ENCODE measurements around the gene MYL12A.

MYL12A gene

GRCh38 chr18:3284501-3284900 lies 36.9 kb downstream of the MYL12A start:
- no peak for DNase-seq

DNA sequence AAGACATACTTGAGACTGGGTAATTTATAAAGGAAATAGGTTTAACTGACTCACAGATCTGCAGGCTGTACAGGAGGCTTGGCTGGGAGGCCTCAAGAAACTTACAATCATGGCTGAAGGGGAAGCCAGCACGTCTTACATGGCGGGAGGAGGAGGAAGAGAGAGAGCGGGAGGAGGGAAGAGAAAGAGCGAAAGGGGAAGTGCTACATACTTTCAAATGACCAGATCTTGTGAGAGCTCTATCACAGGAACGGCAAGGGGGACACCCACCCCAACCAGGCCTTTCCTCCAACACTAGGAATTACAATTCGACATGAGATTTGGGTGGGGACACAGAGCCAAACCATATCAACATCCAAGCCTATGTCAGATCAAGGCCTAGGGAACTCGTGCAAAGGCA lies 38.6 kb downstream of the MYL12A start:
- no peak for DNase-seq

GRCh38 chr18:3293196-3293951 lies 45.8 kb downstream of the MYL12A start:
- DNase-seq: no peak

DNA sequence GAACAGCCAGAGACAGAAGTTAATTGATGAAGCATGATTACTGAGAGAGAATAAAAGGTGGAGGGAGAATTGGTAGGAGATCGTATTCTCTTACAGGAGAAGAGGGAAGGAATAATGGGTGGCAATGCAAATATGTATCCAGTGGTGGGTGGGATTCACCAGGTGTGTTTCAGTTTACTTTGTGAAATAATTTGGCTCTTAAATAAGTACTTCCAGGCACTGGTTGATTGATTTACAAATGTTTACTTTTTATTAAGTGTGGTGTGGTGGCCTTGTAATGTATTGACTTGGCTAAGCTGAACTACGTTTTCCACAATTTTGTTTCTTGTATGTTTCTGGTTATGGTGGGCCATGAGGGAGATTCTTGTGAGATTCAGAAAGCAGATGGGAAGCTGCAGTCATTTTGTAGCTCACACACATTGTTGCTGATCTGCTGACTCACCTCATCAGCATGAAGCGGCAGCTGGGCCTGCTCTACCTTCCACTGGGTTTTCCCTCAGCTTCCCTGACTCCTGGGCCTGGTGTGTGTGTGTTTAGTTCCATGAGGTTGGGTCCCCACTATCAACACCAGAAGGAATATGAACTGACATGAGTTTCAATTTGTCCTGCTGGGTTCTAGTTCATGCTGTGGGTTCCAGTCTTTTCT lies 47.0 kb downstream of the MYL12A start:
- peak; percentile 47 for DNase-seq

- DNase-seq: peak; percentile 79
These were observed 49.7 kb downstream of the MYL12A start for GRCh38 chr18:3297025-3297984.

GRCh38 chr18:3304832-3305231 lies 57.2 kb downstream of the MYL12A start:
- no peak for DNase-seq

DNA sequence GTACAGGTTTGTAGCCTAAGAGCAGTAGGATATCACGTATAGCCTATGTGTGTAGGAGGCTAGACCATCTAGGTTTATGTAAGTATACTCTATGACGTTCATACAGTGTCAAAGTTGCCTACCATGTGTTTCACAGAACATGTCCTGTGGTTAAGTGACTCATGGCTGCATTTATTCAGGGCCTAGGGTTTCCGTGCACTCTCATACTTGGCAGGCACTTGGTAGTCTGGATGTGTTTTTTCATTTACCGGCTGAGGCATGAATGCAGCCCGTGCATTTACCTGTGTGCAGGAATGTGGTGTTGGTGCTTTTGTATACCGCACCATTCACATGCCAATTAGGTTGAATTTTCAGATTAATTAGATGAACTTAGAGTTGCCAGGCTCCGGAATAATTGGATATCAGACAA lies 57.8 kb downstream of the MYL12A start:
- peak; percentile 97 for DNase-seq
